SIG-M5 treated with dmso at 0.1 percent for 504 hours (cell line): Measurements from ENCODE around the gene CPTP.

Experiments
- DNase-seq: peaks from one replicate; lab custom pipeline; 2025; ENCODE audit not compliant: unreplicated experiment; lab: John Stamatoyannopoulos, UW

The CPTP gene

GRCh38 chr1:1317420-1317819, 7.2 kb upstream of the CPTP start:
- no peak for DNase-seq

GRCh38 chr1:1318131-1318652, 6.4 kb upstream of the CPTP start:
- DNase-seq = peak; percentile 17

- DNase-seq = no peak
These were observed 5.6 kb upstream of the CPTP start for GRCh38 chr1:1318777-1319645.

GRCh38 chr1:1319646-1319941, 5.0 kb upstream of the CPTP start:
- no peak for DNase-seq

GRCh38 chr1:1320666-1321448, 3.7 kb upstream of the CPTP start:
- DNase-seq = no peak

GRCh38 chr1:1321477-1321876, 3.1 kb upstream of the CPTP start:
- DNase-seq = no peak

- no peak for DNase-seq
These were observed 2.2 kb upstream of the CPTP start for GRCh38 chr1:1322418-1322817.

- no peak for DNase-seq
These were observed 1.6 kb upstream of the CPTP start for GRCh38 chr1:1322952-1323351.

- no peak for DNase-seq
These were observed 498 bp upstream of the CPTP start for GRCh38 chr1:1324084-1324523.

- no peak for DNase-seq
These were observed 879 bp downstream of the CPTP start for GRCh38 chr1:1325288-1326074.

- DNase-seq = no peak
These were observed 1.5 kb downstream of the CPTP start for GRCh38 chr1:1326075-1326605.

- no peak for DNase-seq
These were observed 2.7 kb downstream of the CPTP start for GRCh38 chr1:1327291-1327690.

- DNase-seq = no peak
These were observed 3.7 kb downstream of the CPTP start for GRCh38 chr1:1328254-1328653.

GRCh38 chr1:1329304-1330210, 5.0 kb downstream of the CPTP start:
- no peak for DNase-seq

GRCh38 chr1:1330366-1331067, 5.9 kb downstream of the CPTP start:
- DNase-seq = no peak

- no peak for DNase-seq
These were observed 6.7 kb downstream of the CPTP start, which contains the start of gene TAS1R3 for GRCh38 chr1:1331068-1331965. Gene TAS1R3, plus strand, starts transcription at chr1:1331280. Its CDS starts 66 bp downstream, at chr1:1331346.

GRCh38 chr1:1332031-1332755, 7.6 kb downstream of the CPTP start:
- DNase-seq = no peak
